ENCODE measurements around the gene PYGM.

The PYGM gene

DNA sequence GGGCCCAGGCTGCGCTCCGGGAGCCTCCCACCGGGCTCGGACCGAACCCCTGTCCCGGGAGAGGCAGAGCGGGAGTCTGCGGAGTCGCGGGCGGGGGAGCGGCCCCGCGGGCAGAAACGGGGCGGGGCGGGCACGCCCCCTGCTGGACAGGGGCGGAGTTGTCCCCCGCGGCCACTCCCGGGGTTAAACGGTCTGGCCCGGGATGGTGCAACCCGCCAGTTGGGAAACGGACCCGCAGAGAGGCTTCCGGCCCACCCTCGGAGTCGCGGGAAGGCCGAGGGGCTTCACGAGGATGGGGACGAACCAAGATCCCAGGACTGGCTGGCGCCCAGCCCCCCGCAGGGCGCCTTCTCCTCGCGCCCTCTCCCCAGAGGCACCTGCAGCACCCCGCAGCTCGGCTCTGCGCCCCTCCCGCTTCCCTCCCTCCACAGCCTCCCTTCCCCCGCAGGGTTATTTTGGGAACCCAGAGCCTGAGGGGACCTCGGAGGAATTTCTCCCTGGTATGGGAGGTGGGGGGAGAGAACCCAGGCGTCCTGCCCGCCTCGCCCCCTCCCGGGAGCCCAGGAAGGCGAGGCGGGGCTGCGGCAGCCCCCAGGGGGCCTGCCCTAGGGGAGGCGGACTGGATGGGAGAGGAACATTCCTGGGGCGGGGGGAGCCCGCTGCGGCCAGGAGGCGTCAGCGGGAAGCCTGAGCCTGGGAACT, 16.7 kb downstream of the PYGM start:
- DNase-seq (ENCODE audit: low spot score in 2 of 2) (peak; percentile 90 to 94), ATAC-seq (peak; percentile 60)
- Mint-ChIP-seq H3K9me3 (no peaks in the 10 kb centered on the region), H3K4me1 (peaks cover 47% of the 10 kb centered on the region), H3K36me3 (peaks cover 27% of the 10 kb centered on the region), H3K4me3 (peak overlapping the region; percentile 92), H3K27ac (no peak overlapping the region)

GRCh38 chr11:64742087-64742888, 17.5 kb downstream of the PYGM start:
- peak overlapping the region; percentile 83 for H3K27ac Mint-ChIP-seq
- peak overlapping the region; percentile 92 for H3K4me3 Mint-ChIP-seq
- DNase-seq (ENCODE audit: low spot score in 2 of 2): no peak
- ATAC-seq: peak; percentile 39
- peaks cover 32% of the 10 kb centered on the region for H3K36me3 Mint-ChIP-seq
- H3K4me1 Mint-ChIP-seq: peaks cover 47% of the 10 kb centered on the region
- no peaks in the 10 kb centered on the region for H3K9me3 Mint-ChIP-seq

GRCh38 chr11:64741375-64742086, 18.2 kb downstream of the PYGM start:
- peak overlapping the region; percentile 92 for H3K4me3 Mint-ChIP-seq
- no peak for DNase-seq (ENCODE audit: low spot score in 2 of 2)
- peaks cover 35% of the 10 kb centered on the region for H3K36me3 Mint-ChIP-seq
- peak overlapping the region; percentile 83 for H3K27ac Mint-ChIP-seq
- no peaks in the 10 kb centered on the region for H3K9me3 Mint-ChIP-seq
- H3K4me1 Mint-ChIP-seq: peaks cover 47% of the 10 kb centered on the region
- no peak for ATAC-seq

DNA sequence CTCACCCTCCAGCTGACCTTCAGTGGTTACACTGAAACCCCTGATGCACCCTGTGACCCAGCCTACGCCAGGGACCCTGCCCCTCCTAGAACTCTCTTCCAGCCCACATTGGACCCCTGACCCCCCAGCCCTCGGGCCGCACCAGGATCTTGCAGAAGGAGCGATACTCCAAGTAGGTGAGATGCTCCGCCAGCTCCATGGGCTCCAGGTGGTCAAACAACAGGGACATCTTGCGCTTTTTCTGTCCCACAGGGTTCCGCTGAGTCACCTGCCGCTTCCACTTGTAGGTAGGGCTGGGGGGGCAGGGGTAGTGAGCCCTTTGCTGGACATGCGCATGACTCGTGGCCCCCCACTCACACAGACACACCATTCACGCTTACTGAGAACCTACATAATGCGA, 19.9 kb downstream of the PYGM start:
- no peak for DNase-seq (ENCODE audit: low spot score in 2 of 2)
- Mint-ChIP-seq H3K27ac (peak overlapping the region; percentile 83), H3K4me3 (no peak overlapping the region), H3K9me3 (no peaks in the 10 kb centered on the region), H3K4me1 (peaks cover 41% of the 10 kb centered on the region), H3K36me3 (peaks cover 34% of the 10 kb centered on the region)
- no peak for ATAC-seq

- Mint-ChIP-seq H3K27ac (peak overlapping the region; percentile 84), H3K4me3 (no peak overlapping the region), H3K9me3 (no peaks in the 10 kb centered on the region), H3K4me1 (peaks cover 22% of the 10 kb centered on the region), H3K36me3 (peaks cover 53% of the 10 kb centered on the region)
- ATAC-seq: no peak
- DNase-seq (ENCODE audit: low spot score in 2 of 2): no peak
Observed at GRCh38 chr11:64736654-64737053, 23.1 kb downstream of the PYGM start.

DNA sequence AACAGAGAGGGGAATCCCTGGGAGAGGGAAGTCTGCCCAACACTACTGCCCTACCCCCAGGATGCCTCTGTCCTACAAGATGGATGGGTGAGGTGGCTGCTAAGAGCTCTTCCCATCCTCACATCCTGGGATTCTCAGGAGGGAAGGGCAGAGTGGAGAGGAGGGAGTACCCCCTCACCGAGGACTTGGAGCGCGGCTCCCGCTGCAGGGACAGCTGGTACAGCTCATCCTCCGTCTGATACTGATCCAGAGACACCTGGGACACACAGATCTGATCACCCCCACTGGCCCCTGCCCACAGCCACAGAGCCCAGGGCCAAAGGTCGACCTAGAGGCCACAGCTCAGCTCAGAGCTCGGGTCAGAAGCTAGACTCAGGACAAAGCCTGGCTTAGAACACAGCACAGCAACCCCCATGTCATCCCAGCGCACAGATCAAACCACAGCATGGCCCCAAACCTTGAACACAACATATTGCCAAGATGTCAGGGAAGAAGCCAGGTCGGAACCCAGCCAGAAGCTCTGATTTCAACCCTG, 24.0 kb downstream of the PYGM start:
- H3K4me1 Mint-ChIP-seq: peaks cover 15% of the 10 kb centered on the region
- no peak overlapping the region for H3K4me3 Mint-ChIP-seq
- H3K36me3 Mint-ChIP-seq: peaks cover 61% of the 10 kb centered on the region
- H3K9me3 Mint-ChIP-seq: no peaks in the 10 kb centered on the region
- H3K27ac Mint-ChIP-seq: peak overlapping the region; percentile 84
- ATAC-seq (no peak), DNase-seq (ENCODE audit: low spot score in 2 of 2) (no peak)

DNA sequence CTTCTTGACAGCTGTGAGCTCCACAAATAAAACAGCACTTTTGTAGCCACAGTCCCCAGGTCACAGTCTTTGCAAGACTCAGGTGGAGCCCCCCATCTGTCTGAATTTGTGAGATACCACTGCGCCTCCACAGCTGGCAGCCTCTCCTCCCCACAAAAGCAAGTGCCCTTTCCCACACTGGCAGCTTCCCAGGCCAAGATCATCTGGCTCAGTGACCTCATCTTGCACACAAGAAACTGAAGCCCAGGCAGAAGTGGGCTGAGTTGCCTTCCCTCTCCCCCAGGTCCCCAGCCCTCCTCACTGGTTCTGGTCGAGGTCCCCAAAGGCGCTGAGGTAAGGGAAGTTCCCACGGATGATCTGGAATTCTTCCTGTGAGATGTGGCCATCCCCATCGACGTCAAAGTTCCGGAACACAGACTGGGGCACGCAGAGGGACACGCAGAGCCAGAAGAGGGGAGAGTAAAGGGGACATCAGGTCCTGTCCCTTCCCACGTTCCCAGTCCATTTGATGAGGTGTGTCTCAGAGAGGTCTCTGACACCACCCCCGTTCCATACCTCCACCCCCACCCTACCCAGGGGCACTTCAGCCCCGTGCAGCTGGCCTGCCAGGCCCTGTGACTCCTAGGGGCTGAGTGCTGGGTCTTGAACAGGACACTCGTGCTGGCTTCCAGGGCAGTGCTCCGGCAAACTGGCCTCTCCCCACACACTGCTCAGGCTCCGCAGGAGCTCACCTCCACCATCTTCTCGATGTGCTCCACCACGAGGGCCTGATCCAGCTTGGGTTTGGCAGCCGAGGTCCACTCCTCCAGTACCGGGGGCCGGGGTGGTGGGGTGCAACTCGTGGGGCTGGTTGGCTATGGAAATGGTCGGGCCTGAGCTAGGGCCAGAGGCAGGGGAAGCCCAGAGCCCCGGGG, 24.7 kb downstream of the PYGM start:
- Mint-ChIP-seq H3K4me1 (peaks cover 8% of the 10 kb centered on the region), H3K27ac (peak overlapping the region; percentile 17), H3K4me3 (no peak overlapping the region), H3K9me3 (no peaks in the 10 kb centered on the region), H3K36me3 (peaks cover 58% of the 10 kb centered on the region)
- DNase-seq (ENCODE audit: low spot score in 2 of 2) (no peak), ATAC-seq (no peak)

- Mint-ChIP-seq H3K4me3 (no peak overlapping the region), H3K36me3 (peaks cover 70% of the 10 kb centered on the region)
Observed at GRCh38 chr11:64731601-64732000, 28.2 kb downstream of the PYGM start.

GRCh38 chr11:64729851-64730382, 29.9 kb downstream of the PYGM start:
- ATAC-seq (no peak), DNase-seq (ENCODE audit: low spot score in 2 of 2) (no peak)
- Mint-ChIP-seq H3K27ac (no peak overlapping the region), H3K9me3 (no peaks in the 10 kb centered on the region), H3K4me1 (peaks cover 6% of the 10 kb centered on the region), H3K4me3 (no peak overlapping the region), H3K36me3 (peaks cover 66% of the 10 kb centered on the region)

More at GRCh38 chr11:64731601-64732000, 28.2 kb downstream of the PYGM start:
- DNase-seq (ENCODE audit: low spot score in 2 of 2) (no peak), ATAC-seq (no peak)
- no peaks in the 10 kb centered on the region for H3K9me3 Mint-ChIP-seq
- peak overlapping the region; percentile 45 for H3K27ac Mint-ChIP-seq
- peaks cover 8% of the 10 kb centered on the region for H3K4me1 Mint-ChIP-seq

DNA sequence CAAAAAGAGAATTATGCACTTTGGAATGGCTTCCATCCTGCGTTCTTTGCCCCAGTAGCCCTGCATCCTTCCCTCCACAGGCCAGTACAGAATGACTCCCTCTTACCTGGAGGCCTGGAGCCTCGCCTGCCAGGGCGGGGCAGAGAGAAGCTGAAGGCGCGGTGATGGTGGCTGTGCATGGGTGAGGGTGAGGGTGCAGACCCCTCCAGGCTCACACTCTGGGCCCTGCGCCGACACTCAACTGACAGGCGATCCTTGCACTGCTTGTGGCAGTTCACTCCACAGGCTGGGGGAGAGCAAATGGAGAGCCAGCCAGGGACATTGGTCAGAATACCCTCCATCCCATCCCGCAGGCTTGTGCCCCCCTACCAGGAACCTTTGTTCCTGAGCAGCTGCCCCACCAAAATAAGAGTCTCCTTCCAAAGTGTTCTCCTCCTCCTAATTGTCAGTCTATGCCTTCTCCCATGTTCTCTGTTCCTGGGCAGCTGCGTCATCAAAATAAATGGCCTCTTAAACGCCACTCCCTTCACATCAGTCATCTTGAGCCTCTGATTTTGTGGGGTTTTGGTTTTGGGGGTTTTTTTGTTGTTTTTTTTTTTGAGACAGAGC, 30.9 kb downstream of the PYGM start:
- Mint-ChIP-seq H3K9me3 (no peaks in the 10 kb centered on the region), H3K4me3 (no peak overlapping the region), H3K4me1 (peaks cover 10% of the 10 kb centered on the region), H3K36me3 (peaks cover 59% of the 10 kb centered on the region), H3K27ac (no peak overlapping the region)
- no peak for DNase-seq (ENCODE audit: low spot score in 2 of 2)
- no peak for ATAC-seq

GRCh38 chr11:64726867-64727530, 32.8 kb downstream of the PYGM start:
- Mint-ChIP-seq H3K27ac (no peak overlapping the region), H3K4me3 (no peak overlapping the region), H3K9me3 (no peaks in the 10 kb centered on the region), H3K36me3 (peaks cover 41% of the 10 kb centered on the region), H3K4me1 (peaks cover 16% of the 10 kb centered on the region)
- DNase-seq (ENCODE audit: low spot score in 2 of 2) (no peak), ATAC-seq (no peak)

DNA sequence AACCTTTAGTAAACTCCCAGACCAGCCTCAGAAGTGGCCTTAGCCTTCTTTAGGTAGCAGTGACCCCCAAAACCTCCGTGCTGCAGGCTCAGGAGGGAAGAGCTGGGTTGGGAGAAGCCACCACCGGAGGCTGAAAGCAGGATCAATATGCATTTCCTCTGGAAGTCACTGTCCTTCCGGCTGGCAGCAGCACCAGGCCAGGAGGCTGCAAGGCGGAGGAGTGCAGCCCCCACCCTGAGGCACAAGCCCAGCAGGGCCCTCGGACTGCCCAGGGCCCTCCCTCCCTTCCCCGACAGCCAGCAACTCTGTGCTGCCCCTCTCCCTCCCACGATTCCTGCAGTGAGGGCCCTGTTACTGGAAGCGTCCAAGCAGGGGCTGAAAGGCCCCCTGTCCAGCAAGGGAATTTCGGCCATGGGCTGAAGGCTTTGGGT, 33.5 kb downstream of the PYGM start:
- Mint-ChIP-seq H3K27ac (no peak overlapping the region), H3K9me3 (no peaks in the 10 kb centered on the region), H3K4me3 (no peak overlapping the region), H3K36me3 (peaks cover 34% of the 10 kb centered on the region), H3K4me1 (peaks cover 16% of the 10 kb centered on the region)
- ATAC-seq (no peak), DNase-seq (ENCODE audit: low spot score in 2 of 2) (no peak)

GRCh38 chr11:64724863-64725532, 34.8 kb downstream of the PYGM start:
- H3K36me3 Mint-ChIP-seq: peaks cover 27% of the 10 kb centered on the region
- H3K4me1 Mint-ChIP-seq: peaks cover 16% of the 10 kb centered on the region
- H3K9me3 Mint-ChIP-seq: no peaks in the 10 kb centered on the region
- no peak overlapping the region for H3K27ac Mint-ChIP-seq
- no peak overlapping the region for H3K4me3 Mint-ChIP-seq
- DNase-seq (ENCODE audit: low spot score in 2 of 2) (no peak), ATAC-seq (no peak)
